Kasumi-1 (cell line): Measurements from ENCODE around the gene AP1G2.

Source experiments
- DNase-seq, 2 experiments: peaks; one replicate each; lab custom pipeline; 2025; lab: John Stamatoyannopoulos, UW

The AP1G2 gene

DNA sequence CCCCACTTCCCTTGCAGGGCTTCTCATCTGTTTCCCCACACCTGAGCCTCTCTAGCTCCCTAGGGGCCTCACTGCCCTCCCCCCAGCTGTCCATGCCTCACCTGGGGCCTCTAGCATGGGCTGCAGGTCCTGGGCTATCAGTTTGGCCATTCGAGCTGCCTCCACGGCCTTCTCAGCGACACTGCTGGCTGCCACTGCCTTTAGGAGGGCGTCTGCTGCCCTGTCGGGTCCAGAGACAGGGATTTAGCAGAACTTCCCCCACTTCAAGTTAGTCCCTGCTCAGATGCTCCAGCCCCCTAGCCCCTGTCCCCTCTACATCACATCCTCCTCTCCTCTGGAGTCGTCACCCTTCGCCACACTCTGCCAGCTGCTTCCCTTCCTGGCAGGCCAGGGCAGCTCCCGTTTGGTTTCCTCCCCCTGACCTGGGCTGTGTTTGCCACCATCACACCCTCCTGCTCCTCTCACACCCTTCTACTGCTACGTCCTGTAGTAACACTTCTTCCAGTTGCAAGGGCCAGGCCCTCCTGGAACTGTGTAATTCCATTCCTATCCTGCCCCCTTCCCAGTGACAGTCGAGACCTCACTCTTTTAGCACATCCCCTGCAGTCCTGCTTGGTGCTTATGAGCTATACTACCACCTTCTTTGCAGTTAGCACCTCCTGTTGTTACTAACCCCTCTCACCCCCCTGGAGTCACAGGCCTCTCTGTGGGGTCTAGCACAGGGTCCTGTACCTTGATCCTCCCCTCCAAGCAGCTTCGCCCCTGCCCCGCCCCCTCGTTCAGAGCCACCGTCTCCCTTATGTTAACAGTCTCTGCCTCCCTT is 4.3 kb upstream of the AP1G2 start:
- DNase-seq = peak in 1 of 2 experiments; percentile 19

DNA sequence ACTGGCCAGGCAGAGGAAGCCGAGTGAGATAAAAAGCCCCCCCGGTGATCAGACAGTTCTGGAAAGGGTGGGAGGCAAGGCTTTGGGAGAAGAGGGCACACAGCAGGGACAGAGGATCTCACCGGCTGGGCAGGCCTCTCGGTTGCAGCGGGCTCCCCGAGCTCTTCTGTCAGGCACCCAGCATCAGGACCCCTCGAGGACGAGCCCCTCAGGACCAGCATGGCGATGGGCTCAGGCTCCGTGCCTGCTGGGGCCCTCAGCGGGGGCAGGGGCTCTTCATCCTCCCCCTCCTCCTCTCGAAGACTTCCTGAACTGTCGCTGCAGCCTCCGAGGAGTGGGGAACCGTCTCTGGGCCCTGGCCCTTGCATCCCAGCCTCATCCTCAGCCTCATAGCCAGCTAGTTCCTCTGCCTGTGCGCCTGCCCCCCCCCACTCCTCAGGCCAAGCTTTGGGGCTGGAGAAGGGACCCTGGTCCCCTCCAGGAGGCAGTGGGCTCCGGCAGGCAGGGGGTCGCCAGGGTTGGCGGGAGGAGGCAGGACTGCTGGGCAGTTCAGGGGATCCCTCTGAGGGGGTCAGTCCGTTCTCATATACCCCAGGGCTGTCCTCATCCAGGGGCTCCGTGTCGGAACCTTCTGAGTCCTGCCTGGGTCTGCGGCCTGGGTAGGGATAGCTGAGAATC is 3.4 kb upstream of the AP1G2 start:
- DNase-seq = no peak

DNA sequence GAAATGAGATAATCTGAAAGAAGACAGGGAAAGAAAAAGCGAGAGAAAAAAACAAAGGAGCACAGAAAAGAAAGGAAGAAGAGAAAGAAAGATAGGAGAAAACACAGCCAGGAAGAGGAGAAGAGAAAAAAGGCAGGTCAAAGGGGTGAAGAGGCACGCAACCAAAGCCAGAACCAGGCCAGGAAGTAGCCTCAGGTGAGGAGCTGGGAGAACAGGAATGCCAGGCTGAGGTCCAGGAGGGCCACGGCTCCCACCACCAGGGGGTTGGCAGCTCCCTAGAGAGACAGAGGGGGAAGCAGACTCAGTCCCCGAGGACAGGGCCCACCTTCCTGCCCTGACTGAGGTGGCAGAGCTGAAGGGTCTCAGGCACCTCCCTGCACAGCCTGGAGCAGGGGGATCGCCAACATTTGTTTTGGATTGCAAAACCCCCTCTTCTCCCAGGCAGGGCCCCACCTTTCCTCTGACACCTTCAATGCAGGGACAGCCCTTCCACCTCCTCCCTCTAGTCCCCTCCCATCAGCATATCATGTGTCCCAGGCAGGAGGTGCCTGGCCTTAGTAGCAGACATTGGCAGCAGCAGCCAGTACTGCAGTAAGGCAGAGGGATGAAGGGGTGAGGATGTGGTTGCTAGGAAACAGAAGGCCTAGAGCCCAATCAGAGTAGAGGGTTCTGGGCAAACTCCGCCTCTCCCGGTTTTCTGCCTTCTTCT is 2.0 kb upstream of the AP1G2 start:
- peak in 1 of 2 experiments; percentile 11 for DNase-seq

DNA sequence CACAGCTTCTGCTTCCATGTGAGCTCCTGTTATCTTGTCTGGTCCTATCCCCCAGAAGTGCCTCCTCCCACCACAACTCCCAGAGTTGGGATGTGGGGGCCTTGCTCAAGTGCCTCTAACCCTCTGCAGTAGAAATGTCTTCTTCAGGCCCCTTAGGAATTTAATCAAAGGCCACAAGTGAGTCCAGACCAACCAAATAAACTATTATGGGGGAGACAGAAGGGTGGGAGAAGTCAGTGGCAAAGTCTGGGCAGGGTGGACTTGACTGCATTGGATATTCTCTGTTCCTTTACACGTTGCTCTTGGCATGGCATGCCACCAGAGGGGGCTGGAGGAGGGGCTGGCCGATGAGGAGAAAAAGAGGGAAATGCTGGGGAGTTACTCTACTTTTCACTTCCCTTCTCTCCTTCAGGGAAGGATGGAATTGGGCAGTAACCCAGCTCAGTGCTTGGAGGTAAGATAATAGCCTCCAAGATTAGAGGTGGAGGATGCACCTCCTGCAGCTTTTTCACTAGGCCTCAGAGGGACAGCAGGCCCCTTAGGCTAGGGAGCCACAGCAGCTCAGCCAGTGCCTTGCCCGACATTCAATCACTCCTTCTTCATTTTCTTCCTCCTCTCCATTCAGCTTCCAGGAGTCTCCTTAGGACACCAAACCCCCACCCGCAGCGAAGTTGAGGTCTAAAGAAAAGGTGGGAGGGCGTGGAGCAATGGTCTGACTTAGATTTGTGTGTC is 1.2 kb upstream of the AP1G2 start:
- DNase-seq = peak; percentile 73 to 74

DNA sequence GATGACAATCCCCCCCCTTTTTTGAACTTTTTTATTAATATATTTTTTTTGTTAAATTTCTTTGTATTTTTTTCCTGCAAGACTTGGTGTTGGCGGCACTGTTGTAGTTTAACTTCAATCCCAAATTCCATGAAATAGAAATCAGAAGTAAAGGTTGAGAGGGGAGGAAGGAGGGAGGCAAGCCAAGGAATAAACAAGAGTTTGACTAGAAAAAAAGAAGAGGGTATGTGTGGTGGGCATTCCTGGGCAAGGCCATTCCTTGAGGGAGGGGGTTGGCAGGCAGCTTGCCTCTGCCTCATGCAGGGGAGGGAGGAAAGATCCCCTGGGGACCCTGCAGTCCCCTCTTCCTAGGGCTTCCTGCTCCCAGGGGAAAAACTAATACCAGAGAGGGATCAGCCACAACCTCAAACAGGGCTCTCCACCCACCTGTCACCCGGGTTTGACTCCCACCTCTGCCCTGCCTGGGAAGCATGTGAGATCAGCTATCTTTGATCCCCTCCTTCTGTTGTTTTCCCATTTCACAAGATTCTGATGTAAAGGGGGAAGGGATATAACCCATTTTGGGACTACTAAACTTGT is 519 bp upstream of the AP1G2 start:
- no peak for DNase-seq

DNA sequence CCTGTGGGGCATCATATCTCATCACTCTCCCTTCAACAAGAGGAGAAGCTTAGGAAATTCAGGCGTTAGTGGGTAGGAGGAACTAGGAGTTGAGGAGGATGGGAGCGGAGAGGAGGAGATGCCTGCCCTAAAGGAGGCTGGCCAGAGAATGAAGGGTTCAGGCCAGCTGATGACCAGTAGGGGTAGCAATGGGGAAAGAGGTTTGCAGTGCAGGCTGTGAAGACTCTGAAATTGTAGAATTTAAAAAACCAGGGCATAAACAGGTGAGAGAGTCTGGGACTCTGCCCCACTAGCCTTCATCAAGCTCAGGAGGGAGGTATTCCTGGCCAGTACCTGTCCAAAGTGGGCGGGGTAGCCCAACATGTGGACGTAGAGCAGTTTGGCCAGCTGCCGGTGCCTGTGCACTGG is 809 bp downstream of the AP1G2 start:
- no peak for DNase-seq

DNA sequence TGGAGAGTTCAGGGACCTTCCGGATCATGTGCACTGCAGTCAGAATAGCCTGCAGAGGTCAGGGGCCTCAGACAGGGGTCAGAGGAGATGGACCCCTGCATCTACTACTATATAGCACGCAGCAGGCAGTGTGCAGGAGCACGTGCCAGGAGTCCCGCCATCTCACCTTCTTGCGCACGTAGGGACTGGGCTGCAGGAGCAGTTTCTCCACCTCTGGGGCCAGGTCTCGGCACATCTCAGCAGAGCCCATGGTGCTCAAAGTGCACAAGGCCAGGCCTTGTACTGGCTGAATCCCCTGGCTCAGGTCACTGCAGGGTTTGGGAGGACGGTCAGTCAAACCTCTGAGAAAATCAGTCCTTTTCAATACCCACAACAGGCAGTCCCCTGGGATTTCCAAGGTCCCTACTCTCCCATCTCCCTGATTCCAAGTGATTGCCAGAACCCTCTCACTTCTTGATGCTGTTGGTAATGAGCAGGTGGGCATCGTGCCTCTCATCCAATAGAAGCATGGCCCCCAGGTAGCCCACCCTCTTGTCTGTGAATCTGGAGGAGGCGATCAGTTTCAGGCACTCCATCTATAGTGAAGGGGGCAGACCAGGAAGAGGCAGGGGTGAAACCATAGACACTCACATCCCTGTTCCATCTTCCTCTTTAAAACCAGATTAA is 1.3 kb downstream of the AP1G2 start:
- no peak for DNase-seq

DNA sequence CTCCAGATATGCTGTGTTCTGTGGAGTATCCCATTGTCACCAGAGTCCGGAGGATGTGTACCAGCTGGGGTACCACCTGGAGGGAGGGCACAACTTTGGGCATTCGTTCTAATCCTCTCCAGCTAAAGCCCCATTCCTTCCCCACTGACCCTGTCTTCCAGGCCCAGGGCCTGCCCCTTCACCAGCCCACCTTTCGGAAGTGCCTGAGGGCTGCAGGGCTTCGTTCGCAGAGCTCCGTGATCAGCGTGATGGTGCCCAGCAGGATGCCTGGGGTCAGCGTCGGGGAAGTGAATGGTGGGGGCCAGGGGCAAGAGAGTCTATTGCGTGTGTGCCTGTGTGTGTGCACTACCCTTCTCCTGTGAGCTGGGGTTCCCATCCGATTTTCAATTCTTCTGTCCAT is 2.0 kb downstream of the AP1G2 start:
- DNase-seq = no peak

DNA sequence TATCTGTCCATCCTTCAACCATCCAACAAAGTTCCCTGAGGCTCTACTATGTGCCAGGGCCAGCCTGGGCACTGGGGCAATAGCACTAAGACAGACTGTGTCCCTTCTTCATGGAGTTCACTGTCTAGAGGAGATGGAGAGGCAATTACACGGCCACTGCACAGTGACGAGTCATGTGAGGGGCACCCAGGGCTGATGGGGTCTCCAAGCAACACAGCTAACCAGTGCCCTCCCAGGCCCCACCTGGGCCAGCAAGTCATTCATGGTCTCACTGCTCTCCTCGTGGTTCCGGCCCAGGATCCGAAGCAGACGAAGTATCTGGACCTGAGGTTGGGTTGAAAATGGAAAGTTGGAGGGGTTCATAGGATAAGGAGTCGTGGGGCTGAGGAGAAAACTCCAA is 2.7 kb downstream of the AP1G2 start:
- no peak for DNase-seq

DNA sequence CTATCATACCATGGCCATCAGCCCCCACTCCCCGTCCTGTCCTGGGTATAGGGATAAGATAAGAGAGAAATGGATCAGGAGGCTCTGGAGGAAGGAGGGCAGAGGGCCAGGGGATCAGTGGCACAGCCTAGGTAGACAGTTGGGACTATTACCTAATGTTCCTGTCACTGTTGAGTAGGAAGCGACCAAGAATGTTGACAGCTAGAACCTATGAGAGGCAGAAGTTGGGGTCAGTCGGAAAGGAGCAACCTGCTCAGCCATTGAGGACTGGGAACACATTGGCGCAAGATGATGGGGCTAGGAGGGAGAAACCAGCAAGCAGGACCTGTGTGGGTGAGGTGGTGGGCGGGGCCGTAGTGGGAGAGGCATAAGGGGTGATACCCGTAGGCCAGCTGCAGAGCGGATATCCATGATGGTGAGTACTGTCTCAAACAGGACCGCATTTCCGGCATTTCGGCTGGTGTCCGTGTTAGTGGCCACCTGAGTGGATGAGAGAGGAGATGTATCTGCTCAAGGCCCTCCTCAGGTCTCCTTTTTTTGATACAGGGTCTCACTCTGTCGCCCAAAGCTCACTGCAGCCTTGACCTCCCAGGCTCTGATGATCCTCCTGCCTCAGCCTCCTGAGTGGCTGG is 3.3 kb downstream of the AP1G2 start:
- no peak for DNase-seq

DNA sequence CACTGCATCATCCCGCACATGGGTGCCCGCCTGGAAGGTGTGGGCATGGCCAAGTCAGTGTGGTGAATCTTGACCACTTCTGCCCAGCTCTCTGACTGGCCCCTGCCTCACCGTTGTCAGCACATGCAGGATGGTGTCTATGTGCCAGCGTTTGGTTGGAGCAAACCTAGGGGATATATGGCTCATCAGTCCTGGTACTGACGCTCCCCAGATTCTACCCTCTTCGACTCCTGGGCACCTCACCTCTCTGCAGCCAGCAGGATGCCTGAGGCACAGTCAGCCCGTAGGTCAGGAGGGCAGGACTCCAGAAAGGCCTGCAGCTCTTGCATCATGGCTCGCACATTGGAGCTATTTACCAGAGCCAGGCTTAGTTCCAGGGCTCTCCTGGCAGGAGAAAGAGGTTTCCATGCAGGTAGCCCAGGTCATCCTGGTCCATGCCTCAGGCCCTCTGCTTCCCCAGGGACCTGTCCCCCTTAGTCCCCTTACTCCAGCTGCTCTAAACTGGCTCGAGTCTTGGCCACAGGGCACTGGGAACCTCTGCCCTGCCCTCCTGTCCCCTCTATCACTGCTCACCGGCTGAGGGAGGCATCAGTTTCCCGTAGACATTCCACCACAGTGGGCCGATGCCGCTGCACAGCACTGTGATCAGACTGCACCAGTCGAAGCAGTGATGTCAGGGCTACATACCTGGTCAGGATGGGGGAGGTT is 4.0 kb downstream of the AP1G2 start:
- DNase-seq = no peak

DNA sequence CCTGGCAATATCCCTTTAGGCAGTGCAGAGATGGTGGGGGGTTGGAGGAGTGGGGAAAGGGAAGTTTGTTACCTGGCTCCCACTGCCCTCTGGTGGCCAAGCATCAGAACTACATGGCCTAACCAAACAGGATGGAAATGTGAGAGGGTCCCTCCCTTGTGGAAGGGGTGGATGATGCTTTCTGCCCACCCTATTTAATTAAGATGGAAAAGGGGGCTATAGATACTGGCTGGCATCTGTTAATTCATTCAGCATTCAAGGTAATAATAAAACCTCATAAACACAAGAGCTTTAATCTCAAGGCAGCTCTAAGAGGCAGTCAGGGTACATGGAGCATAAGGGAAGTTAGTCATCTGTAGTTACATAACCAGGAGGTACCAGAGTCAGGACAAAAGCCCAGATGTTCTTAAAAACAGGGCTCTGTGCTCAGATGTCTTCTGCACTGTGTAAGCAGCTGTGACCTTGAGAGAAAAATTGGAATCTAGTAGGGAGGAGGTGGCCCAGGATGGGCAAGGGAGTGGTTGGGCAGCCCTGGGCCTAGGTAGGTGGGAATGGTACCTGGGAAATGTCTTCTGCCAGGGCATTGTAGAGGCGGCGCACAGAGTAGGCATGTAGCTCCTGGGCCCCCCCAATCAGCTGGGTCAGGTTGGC is 4.6 kb downstream of the AP1G2 start:
- peak; percentile 58 to 63 for DNase-seq

DNA sequence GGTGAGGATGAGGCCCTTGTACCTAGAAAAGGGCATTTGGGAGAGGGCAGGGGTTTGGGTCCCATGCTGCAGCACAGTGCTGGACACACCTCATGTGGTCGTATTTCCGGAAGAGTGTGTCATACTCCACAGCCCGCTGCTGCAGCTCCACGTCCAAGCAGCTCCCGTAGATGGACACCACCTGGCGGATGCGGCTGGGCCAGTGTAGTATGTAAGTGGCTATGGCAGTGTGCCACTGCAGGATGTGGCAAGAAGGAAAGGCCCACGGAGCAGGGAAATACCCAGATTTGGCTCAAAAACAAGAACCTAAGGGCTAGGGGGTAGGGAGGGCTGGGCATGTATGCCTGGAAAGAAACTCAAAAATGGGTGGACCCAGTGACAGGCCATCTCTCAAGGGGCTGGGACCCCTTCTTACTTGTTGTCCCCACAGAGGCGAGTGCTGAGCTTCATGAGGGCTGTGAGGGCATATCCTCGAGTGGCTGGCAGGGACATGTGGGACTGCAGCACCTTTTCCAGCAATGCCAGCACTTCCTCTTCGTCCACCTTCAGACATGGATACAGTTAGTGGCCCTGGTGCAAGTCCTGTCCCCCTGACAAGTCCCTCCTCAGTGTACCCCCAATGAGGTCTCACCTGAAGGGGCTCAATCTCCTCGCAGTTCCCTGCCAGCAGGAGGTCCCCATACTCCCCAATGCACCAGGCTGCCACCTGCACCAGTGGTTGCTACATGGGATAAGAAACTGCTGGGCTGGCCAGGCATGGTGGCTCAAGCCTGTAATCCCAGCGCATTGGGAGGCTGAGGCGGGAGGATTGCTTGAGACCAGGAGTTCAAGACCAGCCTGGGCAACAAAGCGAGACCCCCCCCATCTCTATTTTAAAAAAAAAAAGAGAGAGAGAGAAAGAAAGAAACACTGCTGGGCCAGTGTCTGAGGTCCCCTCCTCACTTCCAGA is 5.4 kb downstream of the AP1G2 start:
- DNase-seq = no peak

DNA sequence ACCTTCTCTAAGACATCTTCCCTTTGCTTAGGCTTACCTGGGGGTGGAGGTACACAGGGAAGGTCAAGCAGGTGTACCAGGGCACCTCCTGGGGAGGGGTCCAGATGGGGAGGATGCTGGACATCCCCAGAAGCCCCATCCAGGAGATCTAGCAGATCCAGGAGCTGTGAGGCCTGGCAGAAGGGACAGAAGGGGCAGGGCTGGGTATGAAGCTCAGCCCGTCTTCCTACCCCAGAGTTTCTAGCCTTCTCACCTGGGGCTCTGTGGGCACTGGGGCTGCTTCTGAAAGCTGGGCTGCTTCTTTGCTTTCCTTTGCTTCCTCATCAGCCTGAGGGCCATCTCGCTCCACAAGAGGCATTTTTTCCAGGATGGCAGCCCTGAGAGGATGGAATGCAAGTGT is 6.3 kb downstream of the AP1G2 start:
- DNase-seq = no peak

DNA sequence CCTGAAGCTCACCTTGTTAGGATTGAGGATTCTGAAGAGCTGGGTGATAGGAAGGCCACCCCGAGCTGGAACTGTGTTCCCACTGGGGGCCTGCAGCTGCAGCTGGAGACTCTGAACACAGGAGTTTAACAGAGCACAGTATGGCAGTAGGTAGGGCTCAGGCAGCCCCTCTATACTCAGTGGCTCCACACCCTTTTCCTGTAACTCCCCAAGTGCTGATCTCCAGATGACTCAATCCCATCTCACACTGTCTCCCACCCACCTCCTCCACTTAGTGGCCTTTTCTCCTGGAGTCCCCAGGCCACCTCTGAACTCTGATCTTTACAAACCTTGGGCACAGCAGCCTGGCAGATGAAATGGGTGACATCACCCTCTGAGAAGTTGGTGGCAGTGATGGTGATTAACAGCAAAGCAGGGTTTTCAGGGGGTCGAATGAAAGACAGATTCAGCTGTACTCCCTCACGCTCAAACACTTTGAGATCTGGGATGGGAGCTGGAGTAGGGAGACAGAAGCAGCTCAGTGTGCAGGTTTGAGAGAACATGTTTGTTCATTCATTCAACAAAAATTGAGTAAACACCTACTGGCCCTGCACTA is 7.6 kb downstream of the AP1G2 start:
- no peak for DNase-seq

DNA sequence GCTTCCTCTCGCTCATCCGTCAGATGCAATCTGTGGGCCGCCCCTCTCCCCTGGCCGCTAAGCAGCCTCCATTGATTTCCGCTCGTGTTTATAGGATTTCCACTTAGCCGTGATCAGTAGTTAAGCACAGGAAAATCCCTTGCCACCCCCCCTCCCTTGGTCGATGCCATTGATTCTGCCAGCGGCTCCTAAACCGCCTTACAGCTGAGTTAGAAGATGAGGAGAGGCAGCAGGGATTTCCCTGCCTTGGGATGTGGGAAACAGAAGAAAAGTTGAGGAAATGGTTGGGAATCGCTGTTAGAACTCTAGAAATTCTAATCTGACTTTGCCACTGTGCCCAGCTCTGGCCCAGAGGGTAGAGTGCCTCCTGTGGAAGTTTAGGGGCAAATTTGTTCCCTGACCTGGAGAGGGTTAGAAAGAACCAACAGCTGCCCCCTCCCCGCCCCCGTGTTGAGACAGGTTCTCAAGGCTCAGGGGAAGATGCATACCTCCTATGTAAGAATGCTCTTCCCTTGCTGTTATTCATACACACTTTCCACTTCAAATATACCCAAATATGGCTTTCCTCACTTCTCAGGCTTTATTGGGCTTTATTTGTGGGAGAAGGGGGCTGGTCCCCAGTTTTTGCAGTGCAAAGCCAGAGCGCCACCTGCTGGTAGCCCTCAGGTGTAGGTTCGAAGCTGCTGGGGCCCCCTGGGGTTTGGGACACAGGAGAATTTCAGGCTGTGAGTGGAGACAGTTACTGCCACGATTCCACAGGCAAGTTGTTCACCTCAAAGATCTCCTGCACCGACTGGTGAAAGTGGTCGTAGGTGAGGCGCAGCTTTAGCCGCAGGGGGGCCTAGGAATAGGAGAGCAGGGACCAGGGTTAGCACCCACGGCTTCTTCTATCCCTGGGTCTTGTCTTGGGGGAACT is 8.3 kb downstream of the AP1G2 start:
- peak; percentile 46 to 67 for DNase-seq
